D341Med (cell line): Measurements from ENCODE around the gene PXYLP1.

ENCODE experiments used
- DNase-seq: peaks from one replicate; pipeline ENCODE4 v3.0.0; 2012; ENCODE audit warnings: low spot score

Gene PXYLP1

DNA sequence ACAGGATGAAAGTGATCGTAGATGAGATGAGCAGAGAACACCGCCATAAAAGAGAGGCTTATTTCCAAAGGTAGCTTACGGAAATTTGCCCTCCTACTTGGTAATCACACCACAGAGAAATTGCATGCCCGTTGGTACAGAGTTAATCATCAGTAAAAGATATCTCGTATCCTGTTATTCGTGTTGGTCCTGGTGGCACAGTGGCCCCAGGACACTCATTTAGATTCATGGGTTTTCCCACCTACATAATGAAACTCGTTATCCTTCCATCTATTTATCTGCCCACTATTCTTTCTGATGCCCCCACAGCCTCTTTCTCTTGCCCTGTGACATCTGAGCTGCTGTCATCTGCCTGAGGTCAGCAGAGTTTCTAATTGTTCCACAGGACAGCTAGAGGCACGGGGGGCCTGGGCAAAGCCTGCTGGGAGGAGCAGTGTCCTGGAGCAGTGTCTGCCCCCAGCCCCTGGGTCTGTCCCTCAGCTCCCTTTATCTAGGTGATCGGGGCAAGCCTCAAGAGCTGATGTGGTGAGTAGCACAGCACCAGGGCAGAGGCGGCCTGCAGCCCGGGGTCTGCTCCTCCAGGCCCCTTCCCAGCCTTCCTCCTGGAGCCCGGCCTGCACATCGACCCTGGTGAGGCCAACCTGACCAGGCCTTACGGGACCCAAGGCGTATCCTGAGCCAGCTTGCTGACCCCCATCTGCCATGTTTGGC, 42.2 kb downstream of the PXYLP1 start:
- no peak for DNase-seq

DNA sequence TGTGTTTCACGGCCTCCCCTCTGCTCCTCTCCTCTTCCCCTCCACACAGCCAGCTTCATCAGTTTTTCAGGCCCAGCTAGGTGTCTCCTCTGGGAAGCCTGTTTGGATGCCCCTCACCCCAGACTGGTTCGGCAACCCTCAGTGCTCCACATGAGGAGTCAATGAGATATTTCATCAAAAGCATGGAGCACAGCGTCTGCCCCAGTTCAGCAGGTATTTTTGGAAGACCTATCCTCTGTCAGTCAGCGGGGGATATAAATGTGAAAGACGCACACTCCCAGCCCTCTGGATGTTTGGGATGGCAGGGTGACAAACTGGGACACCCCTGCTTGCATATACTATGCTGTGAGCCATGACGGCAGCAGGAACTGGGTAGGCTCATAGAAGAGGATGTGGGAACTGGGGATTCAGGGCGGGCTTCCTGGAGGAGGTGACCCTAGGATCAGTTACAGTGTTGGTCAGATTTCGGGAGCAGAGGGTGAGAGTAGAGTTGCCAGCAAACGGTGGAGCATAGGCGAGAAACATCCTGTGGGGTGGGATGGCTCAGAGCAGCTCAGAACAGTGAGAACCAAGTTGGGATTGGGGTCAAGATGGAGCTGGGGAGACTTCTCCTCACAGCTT, 42.9 kb downstream of the PXYLP1 start:
- DNase-seq, result no peak

- DNase-seq, result no peak
Measured at GRCh38 chr3:141275032-141275422, 43.4 kb downstream of the PXYLP1 start.

DNA sequence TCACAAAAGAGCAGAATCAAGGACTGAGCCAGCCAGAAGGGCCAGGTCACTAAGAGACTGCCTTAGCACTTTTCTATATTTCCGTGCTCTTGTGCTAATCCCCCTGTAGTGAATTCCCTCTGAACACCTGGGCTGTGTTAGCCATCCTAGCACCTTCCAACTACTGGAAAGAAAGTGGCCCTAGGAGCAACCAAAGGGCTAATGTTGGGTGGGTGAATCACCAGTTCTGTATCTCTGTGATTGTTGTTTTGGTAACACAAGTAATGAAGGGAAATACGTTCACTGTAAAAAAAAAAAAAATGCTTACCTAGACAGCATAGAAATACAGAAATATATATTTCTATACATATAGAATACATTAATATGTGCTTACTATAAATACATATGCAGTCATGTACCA, 43.9 kb downstream of the PXYLP1 start:
- no peak for DNase-seq

- no peak for DNase-seq
Measured at GRCh38 chr3:141275973-141276372, 44.3 kb downstream of the PXYLP1 start.

- DNase-seq, result no peak
Measured at GRCh38 chr3:141276398-141276797, 44.8 kb downstream of the PXYLP1 start.

- DNase-seq, result peak; percentile 2
Measured at GRCh38 chr3:141277451-141277850, 45.8 kb downstream of the PXYLP1 start.

- DNase-seq, result peak; percentile 18
Measured at GRCh38 chr3:141278196-141279076, 46.8 kb downstream of the PXYLP1 start.

GRCh38 chr3:141279077-141279967, 47.7 kb downstream of the PXYLP1 start:
- DNase-seq, result peak; percentile 55

- peak; percentile 18 for DNase-seq
Measured at GRCh38 chr3:141280086-141280485, 48.5 kb downstream of the PXYLP1 start.

- peak; percentile 18 for DNase-seq
Measured at GRCh38 chr3:141280690-141281089, 49.1 kb downstream of the PXYLP1 start.

DNA sequence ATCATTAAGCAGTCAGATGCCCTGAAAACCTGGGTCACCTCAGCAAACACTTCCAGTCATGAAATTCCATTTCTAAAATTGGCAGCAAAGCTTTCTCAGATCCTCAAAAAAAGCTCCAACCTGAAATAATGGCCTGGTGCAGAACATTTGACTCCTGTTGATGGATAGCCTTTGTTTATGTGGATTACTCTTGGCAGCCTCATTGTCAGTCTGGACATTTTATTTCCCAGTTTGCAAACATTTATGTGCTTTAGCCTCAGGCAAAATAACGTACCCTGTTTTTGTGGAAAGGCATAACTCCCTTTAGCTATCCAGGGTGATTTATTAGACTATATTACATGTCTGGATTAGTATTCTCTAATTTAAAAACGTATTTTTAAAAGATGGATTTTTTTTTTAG, 53.9 kb downstream of the PXYLP1 start:
- no peak for DNase-seq

DNA sequence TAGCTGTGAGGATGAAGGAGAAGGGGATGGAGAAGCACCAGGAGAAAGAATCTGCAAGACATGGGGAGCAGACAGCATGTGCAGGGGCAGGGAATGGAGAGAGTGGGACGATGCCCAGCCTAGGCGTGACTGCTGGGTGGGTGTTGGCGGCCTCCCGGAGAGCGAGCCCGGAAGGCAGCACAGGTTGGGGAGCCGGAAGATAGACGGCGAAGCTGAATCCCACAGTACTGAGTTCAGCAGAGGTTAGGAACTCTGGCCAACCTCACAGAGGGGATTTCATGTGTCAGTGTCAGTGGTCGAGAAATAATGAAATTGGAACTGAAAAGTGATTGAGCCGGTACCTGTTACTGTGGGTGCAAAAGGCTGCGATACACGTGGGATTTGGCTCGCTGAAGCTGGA, 55.2 kb downstream of the PXYLP1 start:
- no peak for DNase-seq

DNA sequence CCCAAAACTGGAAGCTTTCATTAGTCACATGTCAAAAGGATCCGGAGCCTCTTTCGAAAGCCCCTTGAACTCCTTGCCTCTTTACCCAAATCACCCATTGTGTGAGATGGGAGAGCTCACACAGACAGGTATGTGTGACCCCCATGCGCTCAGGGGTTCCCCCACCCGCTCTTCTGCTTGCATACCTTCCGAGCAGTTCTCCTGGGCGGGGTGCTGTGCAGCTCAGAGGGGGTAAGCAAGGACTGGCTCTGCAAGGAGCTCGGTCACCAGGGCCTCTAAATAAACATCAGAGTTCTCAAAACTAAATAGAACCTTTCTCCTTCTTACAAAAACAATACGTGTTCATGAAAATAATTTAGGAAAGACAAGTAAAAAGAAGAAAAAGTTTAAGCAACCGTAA, 55.7 kb downstream of the PXYLP1 start:
- DNase-seq, result no peak

- DNase-seq, result no peak
Measured at GRCh38 chr3:141288336-141288990, 56.8 kb downstream of the PXYLP1 start.

GRCh38 chr3:141289228-141289772, 57.7 kb downstream of the PXYLP1 start:
- no peak for DNase-seq

DNA sequence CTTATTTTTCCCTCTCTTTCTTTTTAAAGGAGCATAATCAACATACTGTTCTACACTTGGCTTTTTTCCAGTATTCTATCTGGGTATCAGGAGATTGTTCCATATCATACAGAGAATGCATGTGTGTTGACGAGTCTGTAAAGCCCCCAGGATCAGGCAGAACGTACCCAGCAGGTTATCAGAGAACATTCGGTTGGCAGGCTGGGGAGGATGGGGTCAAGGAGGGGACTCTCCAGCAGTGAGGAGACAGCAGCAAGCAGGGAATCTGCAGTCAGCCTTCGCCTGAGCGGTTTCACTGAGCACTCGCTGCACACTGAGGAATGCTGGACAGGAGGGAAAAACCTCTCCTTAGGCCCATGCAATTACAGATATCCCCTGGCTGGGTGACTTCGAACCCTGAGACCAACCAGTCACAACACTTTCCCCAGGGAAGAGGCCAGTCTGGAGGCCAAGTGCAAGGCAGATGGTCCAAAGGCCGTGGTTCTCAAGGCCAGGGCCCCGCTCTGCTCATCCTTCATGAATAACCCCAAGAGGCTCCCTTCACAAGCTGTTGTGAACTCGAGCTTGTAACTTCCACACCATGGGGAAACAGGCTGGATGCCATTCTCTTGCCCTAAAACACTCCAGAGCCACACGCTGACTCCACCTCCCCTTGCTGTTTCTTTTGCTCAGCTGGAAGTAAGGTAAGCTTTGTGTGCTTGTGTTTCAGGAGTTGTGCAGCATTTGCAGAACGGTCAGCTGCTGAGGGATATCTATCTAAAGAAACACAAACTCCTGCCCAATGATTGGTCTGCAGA, 60.1 kb downstream of the PXYLP1 start:
- DNase-seq, result no peak

GRCh38 chr3:141292356-141293058, 60.9 kb downstream of the PXYLP1 start:
- DNase-seq, result no peak

DNA sequence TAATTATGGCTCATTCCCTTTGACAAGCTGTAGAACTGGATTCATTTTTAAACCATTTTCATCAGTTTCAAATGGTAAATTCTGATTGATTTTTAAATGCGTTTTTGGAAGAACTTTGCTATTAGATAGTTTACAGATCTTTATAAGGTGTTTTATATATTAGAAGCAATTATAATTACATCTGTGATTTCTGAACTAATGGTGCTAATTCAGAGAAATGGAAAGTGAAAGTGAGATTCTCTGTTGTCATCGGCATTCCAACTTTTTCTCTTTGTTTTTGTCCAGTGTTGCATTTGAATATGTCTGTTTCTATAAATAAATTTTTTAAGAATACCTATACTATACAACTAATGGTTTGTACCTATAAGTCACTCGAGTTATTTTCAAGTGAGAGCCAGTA, 62.7 kb downstream of the PXYLP1 start:
- DNase-seq, result no peak

- no peak for DNase-seq
Measured at GRCh38 chr3:141294848-141295247, 63.2 kb downstream of the PXYLP1 start.
